HG03354 (cell line): Measurements from ENCODE around the gene HCFC1R1.
"Not testable (repeated sequence)": the region's sequence is repeated elsewhere in the genome, so short reads cannot be mapped to it uniquely, and the experiment has no call there.

ENCODE experiments used
- ATAC-seq: cut with Tn5 transposase; IDR thresholded peaks from one replicate; pipeline ENCODE4 v1.9.1; 2021; ENCODE audit warnings: mild to moderate bottlenecking; ENCODE audit not compliant: unreplicated experiment, poor library complexity, severe bottlenecking

The HCFC1R1 gene

DNA sequence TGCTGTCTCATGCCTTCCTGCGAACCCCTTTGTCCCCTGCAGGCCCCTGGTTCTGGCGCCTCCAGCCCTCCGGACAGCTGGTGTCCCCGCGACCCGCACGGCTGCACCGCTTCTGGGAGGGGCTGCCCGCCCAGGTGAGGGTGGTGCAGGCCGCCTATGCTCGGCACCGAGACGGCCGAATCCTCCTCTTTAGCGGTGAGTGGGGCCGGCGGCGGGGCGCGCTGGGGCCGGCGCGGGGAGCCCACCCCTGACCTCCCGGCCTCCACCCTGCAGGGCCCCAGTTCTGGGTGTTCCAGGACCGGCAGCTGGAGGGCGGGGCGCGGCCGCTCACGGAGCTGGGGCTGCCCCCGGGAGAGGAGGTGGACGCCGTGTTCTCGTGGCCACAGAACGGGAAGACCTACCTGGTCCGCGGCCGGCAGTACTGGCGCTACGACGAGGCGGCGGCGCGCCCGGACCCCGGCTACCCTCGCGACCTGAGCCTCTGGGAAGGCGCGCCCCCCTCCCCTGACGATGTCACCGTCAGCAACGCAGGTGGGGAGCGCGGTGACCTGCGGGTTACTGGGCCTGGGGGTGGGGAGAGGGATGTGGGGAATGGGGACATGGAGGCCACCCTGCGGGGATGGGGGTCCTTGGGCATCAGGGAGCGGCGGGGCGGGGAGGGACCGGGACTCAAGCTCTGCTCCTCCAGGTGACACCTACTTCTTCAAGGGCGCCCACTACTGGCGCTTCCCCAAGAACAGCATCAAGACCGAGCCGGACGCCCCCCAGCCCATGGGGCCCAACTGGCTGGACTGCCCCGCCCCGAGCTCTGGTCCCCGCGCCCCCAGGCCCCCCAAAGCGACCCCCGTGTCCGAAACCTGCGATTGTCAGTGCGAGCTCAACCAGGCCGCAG lies 34.6 kb upstream of the HCFC1R1 start:
- peak; percentile 31 for ATAC-seq

DNA sequence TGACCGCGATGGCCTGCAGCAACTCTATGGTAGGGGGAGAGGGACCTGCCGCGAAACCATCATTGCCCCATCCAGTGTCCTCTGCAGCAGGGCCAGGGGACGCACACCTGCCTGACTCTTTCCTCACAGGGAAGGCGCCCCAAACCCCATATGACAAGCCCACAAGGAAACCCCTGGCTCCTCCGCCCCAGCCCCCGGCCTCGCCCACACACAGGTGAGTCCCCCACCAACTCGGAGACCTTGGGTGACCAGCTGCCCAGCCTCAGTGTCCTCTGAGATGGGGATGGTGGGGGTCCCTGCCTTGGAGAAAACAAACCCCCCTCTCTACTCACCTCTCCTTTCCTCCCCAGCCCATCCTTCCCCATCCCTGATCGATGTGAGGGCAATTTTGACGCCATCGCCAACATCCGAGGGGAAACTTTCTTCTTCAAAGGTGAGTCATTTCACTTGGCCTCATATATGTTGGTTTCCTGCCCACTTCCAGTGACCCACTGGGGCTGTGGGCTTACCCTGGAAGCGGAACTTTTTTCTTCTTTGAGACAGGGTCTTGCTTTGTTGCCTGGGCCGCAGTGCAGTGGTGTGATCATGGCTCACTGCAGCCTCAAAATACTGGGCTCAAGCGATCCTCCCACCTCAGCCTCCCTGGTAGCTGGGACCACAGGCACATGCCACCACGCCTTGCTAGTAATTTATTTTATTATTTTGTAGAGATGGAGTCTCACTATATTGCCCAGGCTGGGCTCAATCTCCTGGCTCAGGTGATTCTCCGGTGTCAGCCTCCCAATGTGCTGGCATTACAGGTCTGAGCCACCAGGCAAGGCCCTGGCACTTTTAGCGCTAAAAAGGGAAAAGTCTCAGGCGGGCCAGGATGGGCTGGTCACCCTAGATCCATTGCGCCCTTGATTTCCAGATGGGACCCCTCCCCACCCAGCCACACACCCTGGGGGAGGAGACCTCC lies 33.7 kb upstream of the HCFC1R1 start:
- ATAC-seq, result no peak

DNA sequence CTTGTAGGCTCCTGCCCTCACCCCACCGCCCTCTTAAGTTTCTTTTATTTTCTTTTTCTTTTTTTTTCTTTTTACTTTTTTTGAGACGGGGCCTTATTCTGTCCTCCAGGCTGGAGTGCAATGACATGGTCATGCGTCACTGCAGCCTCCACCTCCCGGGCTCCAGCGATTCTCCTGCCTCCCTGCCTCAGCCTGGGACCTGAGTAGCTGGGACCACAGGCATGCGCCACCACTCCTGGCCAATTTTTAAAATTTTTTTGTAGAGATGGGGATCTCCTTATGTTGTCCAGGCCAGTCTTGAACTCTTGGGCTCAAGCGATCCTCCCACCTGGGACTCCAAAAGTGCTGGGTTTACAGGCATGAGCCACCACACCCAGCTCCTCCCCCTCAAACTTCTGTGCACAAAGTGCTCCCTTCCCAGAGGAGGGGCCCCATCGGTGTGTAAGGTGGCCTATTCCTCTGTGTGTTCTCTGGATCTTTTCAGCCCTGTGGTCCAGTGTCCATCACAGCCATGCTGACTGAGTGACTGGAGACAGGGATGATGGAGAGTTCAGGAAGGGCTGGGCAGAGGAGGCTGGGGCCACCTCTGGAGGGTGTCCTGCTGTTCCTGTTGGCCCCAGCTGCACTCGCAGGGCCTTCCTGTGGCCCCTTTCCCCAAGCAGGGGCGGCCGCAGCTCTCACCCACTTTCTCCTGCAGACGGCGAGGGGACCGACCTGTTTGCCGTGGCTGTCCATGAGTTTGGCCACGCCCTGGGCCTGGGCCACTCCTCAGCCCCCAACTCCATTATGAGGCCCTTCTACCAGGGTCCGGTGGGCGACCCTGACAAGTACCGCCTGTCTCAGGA lies 32.8 kb upstream of the HCFC1R1 start:
- ATAC-seq, result no peak

DNA sequence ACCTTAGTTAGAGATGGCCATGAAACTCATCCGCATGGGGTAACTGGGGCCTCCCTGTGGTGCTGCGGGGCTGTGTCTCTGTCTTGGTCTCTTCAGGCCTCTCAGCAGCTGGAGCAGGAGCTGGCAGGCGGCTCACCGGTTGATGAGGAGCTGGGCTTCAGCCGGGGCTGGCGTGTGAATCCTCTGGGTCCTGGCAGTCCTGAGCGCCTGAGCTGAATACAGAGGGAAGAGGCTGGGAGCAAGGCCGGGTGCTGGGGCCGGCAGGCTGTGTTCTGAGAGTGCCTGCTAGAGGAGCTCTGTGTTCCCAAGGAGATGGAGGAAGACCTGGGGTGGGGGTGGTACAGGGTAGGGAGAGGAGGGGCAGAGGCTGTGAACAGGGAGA lies 32.0 kb upstream of the HCFC1R1 start:
- ATAC-seq, result not testable (repeated sequence)

DNA sequence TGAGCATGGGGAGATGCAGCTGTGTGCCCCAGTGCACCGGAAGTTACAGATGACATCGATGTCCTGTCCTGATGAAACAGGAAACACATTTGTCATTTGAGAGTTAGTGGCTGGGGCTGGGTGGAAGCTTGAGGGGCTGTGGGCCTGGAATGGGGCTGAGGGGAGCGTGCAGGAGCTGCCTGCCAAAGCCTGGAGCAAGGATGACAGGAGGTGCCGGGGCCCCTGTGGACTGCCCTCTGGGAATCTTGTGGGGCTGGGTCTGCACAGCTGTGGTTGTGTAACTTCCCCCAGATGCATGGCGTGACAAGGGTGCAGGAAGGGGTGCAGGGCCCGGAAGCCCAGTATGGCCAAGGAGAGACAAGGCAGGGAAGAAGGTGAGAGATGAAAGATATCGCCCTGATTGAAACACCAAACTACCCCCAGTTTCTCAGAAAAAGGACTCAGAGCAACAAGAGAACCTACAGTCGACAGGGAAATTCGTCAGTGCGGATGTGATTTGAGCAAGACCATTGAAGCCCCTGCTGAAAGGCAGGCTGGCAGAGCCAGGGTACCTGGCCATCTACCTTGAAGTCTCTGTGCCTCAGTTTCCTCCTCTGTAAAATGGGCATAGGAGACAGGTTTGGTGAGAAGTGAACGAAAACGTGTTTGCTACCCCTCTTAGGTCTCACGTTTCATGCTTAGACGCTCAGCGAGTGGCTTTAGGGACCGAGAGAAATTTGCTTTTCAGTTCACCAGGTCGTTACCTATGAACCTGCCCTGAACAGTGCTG lies 31.4 kb upstream of the HCFC1R1 start:
- no peak for ATAC-seq

DNA sequence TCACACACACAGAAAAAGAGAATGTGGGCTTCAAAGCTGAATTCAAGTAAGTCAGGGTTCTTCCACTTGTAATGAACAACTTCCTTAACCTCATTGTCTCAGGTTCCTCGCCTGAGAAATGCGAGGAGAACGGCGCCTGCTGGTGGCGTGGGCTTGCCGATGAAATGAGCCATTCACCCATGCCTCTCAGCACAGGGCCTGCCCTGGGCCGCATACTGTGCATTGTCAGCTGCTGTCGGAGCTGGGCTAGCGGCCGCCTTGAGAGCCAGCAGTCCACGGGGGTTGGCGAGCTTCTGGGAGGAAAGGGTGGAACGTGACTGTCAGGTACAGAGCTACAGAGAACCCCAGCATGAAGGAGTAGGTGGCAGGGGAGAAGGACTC lies 29.6 kb upstream of the HCFC1R1 start:
- not testable (repeated sequence) for ATAC-seq

DNA sequence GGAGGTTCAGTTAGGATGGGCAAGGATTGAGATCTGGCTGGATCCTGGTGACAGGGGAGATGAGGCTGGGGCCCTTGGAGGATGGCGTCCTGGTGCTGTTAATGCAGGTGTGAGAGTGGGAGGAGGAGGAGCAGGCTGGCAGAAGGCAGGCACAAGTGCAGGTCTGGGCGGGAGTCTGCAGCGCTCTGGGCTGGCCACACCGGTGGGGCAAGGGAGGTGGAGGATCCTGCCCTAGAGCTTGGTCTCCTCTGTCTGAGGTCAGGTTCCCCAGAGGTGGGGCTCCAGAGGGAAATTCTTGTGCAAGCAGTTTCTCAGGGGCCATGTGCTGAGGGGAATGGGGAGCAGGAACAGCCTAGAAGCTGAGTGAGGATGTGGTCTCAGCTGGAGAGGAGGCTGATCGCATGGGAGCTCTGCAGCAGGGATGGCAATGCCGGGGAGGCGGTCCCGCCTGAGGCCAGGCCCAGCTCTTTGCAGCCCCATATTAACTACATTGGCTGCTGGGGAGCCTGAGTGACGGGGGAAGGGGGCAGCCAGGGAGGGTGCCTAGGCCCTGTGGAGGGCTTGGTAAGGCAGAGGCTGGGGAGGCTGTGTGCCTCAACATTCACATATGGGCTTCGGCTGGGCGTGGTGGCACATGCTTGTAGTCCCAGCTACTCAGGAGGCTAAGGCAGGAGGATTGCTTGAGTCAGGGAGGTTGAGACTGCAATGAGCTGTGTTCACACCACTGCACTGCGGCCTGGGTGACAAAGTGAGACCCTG lies 29.0 kb upstream of the HCFC1R1 start:
- not testable (repeated sequence) for ATAC-seq

DNA sequence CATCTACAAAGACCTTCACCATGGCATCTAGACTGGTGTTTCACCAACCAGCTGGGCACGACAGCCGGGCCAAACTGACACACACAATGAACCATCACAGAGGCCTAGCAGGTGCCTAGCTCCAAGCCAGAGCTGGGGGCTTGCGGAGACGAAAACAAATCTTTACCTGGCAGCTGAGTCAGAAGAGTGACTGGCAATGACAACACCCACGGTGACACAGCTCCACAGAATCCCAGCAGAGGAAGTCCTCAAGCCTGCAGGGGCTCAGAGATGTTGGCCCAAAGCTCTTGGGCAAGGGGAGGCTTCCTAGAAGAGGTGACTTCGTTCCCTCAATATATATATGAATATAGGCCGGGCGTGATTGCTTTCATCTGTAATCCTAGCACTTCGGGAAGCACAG lies 27.8 kb upstream of the HCFC1R1 start:
- ATAC-seq, result no peak

DNA sequence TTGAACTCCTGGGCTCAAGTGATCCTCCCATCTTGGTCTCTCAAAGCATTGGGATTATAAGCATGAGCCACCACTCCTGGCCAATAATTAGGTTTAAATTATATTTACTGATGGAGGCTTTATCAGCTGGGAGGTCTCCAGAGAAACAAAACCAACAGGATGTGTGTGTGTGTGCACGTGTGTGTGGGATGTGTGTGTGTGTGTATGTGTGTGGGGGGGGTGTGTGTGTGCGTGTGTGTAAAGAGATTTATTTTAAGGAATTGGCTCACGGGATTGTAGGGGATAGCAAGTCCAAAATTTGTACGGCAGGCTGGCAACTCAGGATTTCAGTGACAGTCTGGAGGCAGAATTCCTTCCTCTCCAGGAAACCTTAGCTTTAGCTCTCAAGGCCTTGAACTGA lies 27.3 kb upstream of the HCFC1R1 start:
- ATAC-seq, result no peak

DNA sequence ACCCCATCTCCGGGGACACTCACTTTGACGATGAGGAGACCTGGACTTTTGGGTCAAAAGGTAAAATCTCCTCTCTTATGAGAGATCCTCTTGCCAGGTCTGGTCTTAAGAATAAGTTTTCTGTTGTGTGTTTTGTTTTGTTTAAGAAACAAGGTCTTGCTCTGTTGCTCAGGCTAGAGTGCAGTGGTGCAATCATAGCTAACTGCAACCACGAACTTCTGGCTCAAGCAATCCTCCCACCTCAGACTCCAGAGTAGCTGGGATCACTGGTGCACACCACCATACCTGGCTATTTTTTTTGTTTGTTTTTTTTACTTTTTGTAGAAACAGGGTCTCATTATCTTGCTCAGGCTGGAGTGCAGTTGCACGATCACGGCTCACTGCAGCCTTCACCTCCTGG lies 26.7 kb upstream of the HCFC1R1 start:
- ATAC-seq, result no peak

DNA sequence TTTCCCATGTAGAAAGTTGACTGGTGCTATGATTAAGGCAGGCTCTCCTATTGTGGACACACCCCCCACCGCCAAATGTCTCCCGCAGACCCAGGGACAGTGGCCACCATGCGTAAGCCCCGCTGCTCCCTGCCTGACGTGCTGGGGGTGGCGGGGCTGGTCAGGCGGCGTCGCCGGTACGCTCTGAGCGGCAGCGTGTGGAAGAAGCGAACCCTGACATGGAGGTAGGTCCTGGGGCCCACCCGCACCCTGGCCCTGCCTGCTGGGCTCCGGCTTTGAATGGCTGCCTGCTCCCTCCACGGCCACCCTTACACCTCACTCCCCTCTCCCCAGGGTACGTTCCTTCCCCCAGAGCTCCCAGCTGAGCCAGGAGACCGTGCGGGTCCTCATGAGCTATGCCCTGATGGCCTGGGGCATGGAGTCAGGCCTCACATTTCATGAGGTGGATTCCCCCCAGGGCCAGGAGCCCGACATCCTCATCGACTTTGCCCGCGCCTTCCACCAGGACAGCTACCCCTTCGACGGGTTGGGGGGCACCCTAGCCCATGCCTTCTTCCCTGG lies 26.3 kb upstream of the HCFC1R1 start:
- ATAC-seq, result no peak

DNA sequence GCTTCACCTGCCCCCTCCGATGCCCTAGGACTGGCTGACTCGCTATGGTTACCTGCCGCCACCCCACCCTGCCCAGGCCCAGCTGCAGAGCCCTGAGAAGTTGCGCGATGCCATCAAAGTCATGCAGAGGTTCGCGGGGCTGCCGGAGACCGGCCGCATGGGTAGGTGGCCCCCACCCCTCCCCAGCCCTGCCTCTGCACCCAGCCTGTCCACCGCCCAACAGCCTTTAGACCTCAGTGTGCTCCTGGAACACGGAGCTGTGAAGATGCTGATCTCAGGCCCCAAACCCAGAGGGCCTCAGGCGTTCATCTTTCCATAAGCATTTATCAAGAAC lies 23.6 kb upstream of the HCFC1R1 start:
- no peak for ATAC-seq

DNA sequence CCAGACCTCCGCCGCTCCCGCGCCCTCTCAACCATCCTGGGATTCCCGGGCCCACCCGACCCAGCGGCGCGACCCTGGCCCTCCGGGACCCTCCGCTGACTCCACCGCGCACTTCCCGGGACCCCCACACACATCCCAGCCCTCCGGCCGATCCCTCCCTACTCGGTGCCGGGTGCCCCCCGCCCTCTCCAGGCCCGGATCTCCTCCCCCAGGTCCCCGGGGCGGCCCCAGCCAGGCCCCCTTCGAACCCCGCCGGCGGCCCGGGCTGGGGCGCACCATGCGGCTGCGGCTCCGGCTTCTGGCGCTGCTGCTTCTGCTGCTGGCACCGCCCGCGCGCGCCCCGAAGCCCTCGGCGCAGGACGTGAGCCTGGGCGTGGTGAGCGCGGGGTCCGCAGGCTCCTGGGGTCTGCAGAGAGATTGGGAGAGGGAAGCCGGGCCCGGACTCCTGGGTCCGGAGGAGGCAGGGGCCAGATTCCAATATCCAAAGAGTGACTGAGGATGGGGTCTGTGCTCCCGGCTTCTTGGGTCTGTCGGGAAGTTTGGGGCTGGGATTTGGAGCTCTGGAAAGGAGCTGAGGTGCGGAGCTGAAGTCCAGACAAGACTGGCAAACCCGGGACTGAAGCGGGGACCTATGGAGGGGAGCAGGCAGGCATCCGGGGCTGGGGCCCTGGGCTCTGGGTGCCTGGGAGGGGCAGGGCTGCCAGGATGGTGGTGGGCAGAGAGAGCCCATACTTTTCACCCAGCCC lies 23.1 kb upstream of the HCFC1R1 start:
- no peak for ATAC-seq

DNA sequence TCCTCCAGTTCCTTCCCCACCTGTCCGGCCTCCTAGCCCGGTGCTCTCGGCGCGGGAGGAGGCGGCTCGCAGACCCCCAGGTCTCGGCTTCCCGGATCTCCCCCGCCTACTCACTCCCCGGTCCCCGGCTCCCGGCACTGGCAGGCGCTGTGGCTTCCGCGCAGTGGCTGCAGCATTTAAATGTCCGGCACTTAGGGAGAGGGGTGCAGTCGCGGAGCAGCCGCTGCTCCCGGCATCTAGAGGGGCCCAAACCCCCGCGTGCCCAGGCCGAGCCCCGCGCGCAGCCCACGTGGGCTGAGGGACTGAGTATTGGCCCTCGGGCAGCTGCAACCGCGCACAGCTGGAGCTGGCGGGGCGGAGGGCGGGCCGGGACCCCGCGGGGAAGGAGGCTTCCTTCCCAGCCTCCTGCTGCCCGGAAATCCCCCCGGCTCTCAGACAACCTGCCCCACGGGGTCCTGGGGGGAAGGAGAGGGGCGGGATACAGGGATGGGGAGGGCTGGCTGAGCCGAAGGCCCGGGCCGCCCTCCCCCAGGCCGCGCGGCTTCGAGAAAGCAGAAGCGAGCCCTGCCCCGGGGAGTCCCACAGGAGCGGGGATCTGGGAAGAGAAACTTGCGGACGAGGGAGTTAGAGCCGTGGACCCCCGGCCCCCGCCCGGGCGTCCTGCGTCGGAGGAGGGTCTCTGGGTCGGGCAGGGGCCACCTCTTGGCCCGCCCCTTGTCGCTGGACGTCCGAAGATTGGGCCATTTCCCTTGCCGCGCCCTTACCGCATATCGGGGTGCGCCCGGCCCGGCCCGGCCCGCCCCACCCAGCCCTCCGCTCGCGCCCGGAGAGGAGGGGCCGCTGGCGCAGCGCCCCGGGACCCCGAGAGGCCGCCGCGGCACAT lies 22.3 kb upstream of the HCFC1R1 start, which contains the start of gene MMP25:
TSS of gene MMP25 (plus strand) at position 804 of the 883 bp plus-strand sequence. CDS start 357 bp downstream, outside the sequence.
- ATAC-seq, result no peak

DNA sequence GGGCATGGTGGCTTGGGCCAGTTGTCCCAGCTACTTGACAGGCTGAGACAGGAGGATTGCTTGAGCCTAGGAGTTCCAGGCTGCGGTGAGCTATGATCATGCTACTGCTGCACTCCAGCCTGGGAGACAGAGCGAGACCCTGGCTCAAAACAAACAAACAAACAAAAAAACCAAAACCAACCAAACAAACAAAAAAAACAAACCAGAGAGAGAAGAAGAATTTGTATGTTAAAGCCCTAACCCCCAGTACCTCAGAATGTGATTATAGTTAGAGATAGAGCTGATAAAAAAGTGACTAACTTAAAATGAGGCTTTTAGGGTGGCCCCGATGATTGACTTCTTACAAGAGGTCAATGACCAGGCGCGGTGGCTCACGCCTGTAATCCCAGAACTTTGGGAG lies 21.0 kb upstream of the HCFC1R1 start:
- ATAC-seq, result no peak

DNA sequence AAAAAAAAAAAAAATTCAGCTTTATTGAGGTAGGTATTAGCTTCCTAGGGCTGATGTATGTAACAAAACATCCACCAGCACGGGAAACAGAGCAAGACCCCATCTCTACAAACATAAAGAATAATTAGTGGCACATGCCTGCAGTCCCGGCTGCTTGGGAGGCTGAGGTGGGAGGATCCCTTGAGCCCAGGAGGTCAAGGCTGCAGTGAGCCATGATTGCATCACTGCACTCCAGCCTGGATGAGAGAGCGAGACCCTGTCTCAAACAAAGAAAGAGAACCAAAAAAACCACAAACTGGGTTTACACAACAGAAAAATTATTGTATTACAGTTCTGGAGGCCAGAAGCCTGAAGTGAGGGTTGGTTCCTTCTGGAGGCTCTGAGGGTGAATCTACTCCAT lies 18.6 kb upstream of the HCFC1R1 start:
- no peak for ATAC-seq

DNA sequence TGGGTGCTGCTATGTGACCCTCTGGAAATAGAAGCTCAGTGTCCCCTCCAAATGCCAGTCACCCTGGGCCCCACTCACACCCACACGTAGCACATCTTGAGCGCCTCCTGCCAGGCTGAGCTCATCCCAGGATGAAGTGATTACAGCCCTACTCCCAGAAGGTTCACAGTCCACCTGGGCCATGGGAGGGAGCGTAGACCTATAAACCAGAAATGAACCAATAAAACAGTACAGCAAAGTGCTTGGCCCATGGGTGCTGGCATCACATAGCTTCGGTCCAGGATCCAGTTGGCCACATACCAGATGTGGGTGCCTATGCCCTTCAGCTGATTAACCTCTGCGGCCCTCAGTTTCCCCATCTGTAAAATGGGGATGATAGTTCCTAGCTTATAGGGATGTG lies 15.2 kb upstream of the HCFC1R1 start:
- no peak for ATAC-seq
